GM23338 (cell line): ENCODE measurements around the gene ZNF536. TPM values are rescaled to one million over a fixed set of nuclear protein-coding genes. Genes with fewer than 3 reads are reported as not detected.

Experiments used
- ATAC-seq: fragments of 200-7000 bp; cut with Tn5 transposase; 3 replicates; pipeline ENCODE4 v1.9.1; 2020
- DNase-seq: peaks from one replicate; pipeline ENCODE4 v3.0.0-alpha.2; 2015; ENCODE audit warnings: low spot score
- H2AFZ ChIP-seq: fragments of 200-600 bp; sonication (generic); 2 replicates; pipeline ENCODE4 v1.8.0; 2016; ENCODE audit warnings: antibody characterized with exemption, mild to moderate bottlenecking, moderate library complexity
- H3F3A ChIP-seq: fragments of 200-600 bp; sonication (generic); replicated peaks from 2 replicates; pipeline ENCODE4 v1.8.0; 2017; ENCODE audit warnings: antibody characterized with exemption, mixed run types, low read depth
- H3K27ac ChIP-seq: fragments of 200-600 bp; sonication (generic); 2 replicates; pipeline ENCODE4 v1.6.1; 2016; ENCODE audit warnings: low read depth
- H3K27me3 ChIP-seq: fragments of 200-600 bp; sonication (generic); 2 replicates; pipeline ENCODE4 v1.8.0; 2016; ENCODE audit warnings: mild to moderate bottlenecking, mixed run types, moderate library complexity; ENCODE audit not compliant: insufficient read depth
- H3K36me3 ChIP-seq: fragments of 200-600 bp; sonication (generic); 2 replicates; pipeline ENCODE4 v1.8.0; 2016; ENCODE audit warnings: mild to moderate bottlenecking; ENCODE audit not compliant: insufficient read depth
- H3K4me1 ChIP-seq: fragments of 200-600 bp; sonication (generic); 2 replicates; pipeline ENCODE4 v1.8.0; 2016; ENCODE audit warnings: mild to moderate bottlenecking, moderate library complexity; ENCODE audit not compliant: insufficient read depth
- H3K4me2 ChIP-seq: fragments of 200-600 bp; sonication (generic); 2 replicates; pipeline ENCODE4 v1.7.1; 2017; ENCODE audit warnings: mixed run types
- H3K4me3 ChIP-seq: fragments of 200-600 bp; sonication (generic); 2 replicates; pipeline ENCODE4 v1.6.1; 2016; ENCODE audit warnings: mixed run types
- H3K79me2 ChIP-seq: fragments of 200-600 bp; sonication (generic); replicated peaks from 2 replicates; pipeline ENCODE4 v1.8.0; 2017; ENCODE audit warnings: mild to moderate bottlenecking; ENCODE audit not compliant: insufficient read depth
- H3K9me2 ChIP-seq: fragments of 200-600 bp; sonication (generic); 2 replicates; pipeline ENCODE4 v1.8.0; 2017; ENCODE audit not compliant: insufficient read depth
- H4K20me1 ChIP-seq: fragments of 200-600 bp; sonication (generic); replicated peaks from 2 replicates; pipeline ENCODE4 v1.8.0; 2017; ENCODE audit warnings: mild to moderate bottlenecking; ENCODE audit not compliant: insufficient read depth
- H3K27ac Mint-ChIP-seq: 2 replicates; pipeline ENCODE4 v1.8.0; 2020; ENCODE audit warnings: inconsistent platforms, mild to moderate bottlenecking, moderate library complexity, mixed read lengths
- H3K27me3 Mint-ChIP-seq: 3 replicates; pipeline ENCODE4 v1.8.0; 2022; ENCODE audit warnings: low read depth, mild to moderate bottlenecking, moderate library complexity, mixed read lengths, inconsistent platforms; ENCODE audit not compliant: insufficient read depth, poor library complexity
- H3K36me3 Mint-ChIP-seq: 3 replicates; pipeline ENCODE4 v1.8.0; 2021; ENCODE audit warnings: low read depth, mild to moderate bottlenecking, inconsistent platforms, moderate library complexity, mixed read lengths
- H3K4me1 Mint-ChIP-seq: 3 replicates; pipeline ENCODE4 v1.8.0; 2020; ENCODE audit warnings: mild to moderate bottlenecking, inconsistent platforms, mixed read lengths
- H3K4me3 Mint-ChIP-seq: 3 replicates; pipeline ENCODE4 v1.8.0; 2021; ENCODE audit warnings: moderate library complexity, mild to moderate bottlenecking, inconsistent platforms, mixed read lengths
- H3K9me3 Mint-ChIP-seq: 3 replicates; pipeline ENCODE4 v1.8.0; 2020; ENCODE audit warnings: moderate library complexity, mild to moderate bottlenecking, inconsistent platforms, mixed read lengths
- CREB1 ChIP-seq: fragments of 250-450 bp; sonication (Bioruptor Pico); IDR thresholded peaks from 2 replicates; pipeline ENCODE4 v1.5.0; 2020; ENCODE audit warnings: low read depth, mild to moderate bottlenecking, moderate library complexity
- CTCF ChIP-seq, 2 experiments: fragments of 200-600 bp in 1 of 2; sonication (generic) in 1 of 2; conservative IDR thresholded peaks; 2 replicates each; pipeline versions ENCODE4 v1.5.1 to v1.6.1; 2016 to 2017; ENCODE audit warnings: antibody characterized with exemption in 2 of 2, low read depth in 2 of 2, mild to moderate bottlenecking in 2 of 2, moderate library complexity in 1 of 2
- ETS1 ChIP-seq: IDR thresholded peaks from 2 replicates; pipeline ENCODE4 v1.6.1; 2016; ENCODE audit warnings: antibody characterized with exemption
- EZH2phosphoT487 ChIP-seq: fragments of 200-600 bp; sonication (generic); IDR thresholded peaks from one replicate; pipeline ENCODE4 v1.8.1; 2018; ENCODE audit warnings: antibody characterized with exemption; ENCODE audit not compliant: unreplicated experiment
- REST ChIP-seq: IDR thresholded peaks from one replicate; pipeline ENCODE4 v1.6.1; 2018; ENCODE audit warnings: antibody characterized with exemption; ENCODE audit not compliant: unreplicated experiment
- ZNF462 ChIP-seq: fragments of 250-450 bp; sonication (Bioruptor Pico); IDR thresholded peaks from 2 replicates; pipeline ENCODE4 v1.5.0; 2020; ENCODE audit warnings: mild to moderate bottlenecking, moderate library complexity
- polyA plus RNA-seq: library from polyadenylated mRNA; unstranded; fragments of >200 nt; fragmentation: Nextera tagmentation; extraction: Ambion mirVana; gene quantifications from 2 replicates; pipeline ENCODE4 v1.2.1, GENCODE V29; 2016
- total RNA-seq: library from RNA; depleted of rRNA; stranded (reverse); fragments of >200 nt; shearing (Covaris generic); gene quantifications from 2 replicates; pipeline ENCODE4 v1.2.3, GENCODE V29; 2014

ZNF536 gene
- total and polyA plus RNA-seq, 2 experiments from 2014 or later, result 0.07 TPM; not detected in 1

GRCh38 chr19:30428844-30429243 lies 56.7 kb downstream of the ZNF536 start (continued):
- TF ChIP-seq REST, result no peak
- no peak for TF ChIP-seq EZH2phosphoT487

- no peak overlapping the region for H3K27ac ChIP-seq
- H3K27me3 ChIP-seq, result no peaks in the 10 kb centered on the region
- H3K4me1 ChIP-seq, result no peaks in the 10 kb centered on the region
- H3K27ac Mint-ChIP-seq, result no peak overlapping the region
- ATAC-seq (no peak), DNase-seq (no peak)
- no peaks in the 10 kb centered on the region for H3K4me1 Mint-ChIP-seq
- no peaks in the 10 kb centered on the region for H3K9me3 Mint-ChIP-seq
- H3K79me2 ChIP-seq, result no peaks in the 10 kb centered on the region
- no peaks in the 10 kb centered on the region for H3K27me3 Mint-ChIP-seq
- H3K36me3 ChIP-seq, result no peaks in the 10 kb centered on the region
- TF ChIP-seq EZH2phosphoT487 (no peak), CTCF (conservative IDR thresholded peaks at IDR 0.05; ENCODE audit: low read depth in 2 of 2) (no peak), ZNF462 (CRISPR knock-in tag) (no peak), CREB1 (no peak), ETS1 (no peak)
- no peak overlapping the region for H3K4me3 Mint-ChIP-seq
- H3K36me3 Mint-ChIP-seq, result no peaks in the 10 kb centered on the region
- no peaks in the 10 kb centered on the region for H3F3A ChIP-seq
- H2AFZ ChIP-seq, result no peak overlapping the region
- H3K4me2 ChIP-seq, result no peak overlapping the region
- peaks cover 14% of the 10 kb centered on the region; the same call in 1 of the 2 replicates for H3K9me2 ChIP-seq
- no peaks in the 10 kb centered on the region for H4K20me1 ChIP-seq
- H3K4me3 ChIP-seq, result no peak overlapping the region
Measured at GRCh38 chr19:30430206-30430734, 58.1 kb downstream of the ZNF536 start.
